NCI-H1694 treated with DMSO at 0.1 percent for 48 hours (cell line): ENCODE measurements around the gene MYOM3.
A peak's percentile ranks its signal among the peaks of the same experiment; 100 is the strongest.
"Not testable (repeated sequence)": the region's sequence is repeated elsewhere in the genome, so short reads cannot be mapped to it uniquely, and the experiment has no call there.

Experiments used
- DNase-seq: peaks from one replicate; lab custom pipeline; 2025; lab: John Stamatoyannopoulos, UW

Gene MYOM3

GRCh38 chr1:24071941-24072340, 40.0 kb downstream of the MYOM3 start:
- DNase-seq = no peak

- DNase-seq = peak; percentile 65
Observed at GRCh38 chr1:24070821-24071393, 41.0 kb downstream of the MYOM3 start.

GRCh38 chr1:24069817-24070216, 42.1 kb downstream of the MYOM3 start:
- DNase-seq = no peak

GRCh38 chr1:24067978-24068377, 44.0 kb downstream of the MYOM3 start:
- no peak for DNase-seq

- DNase-seq = no peak
Observed at GRCh38 chr1:24065304-24065703, 46.6 kb downstream of the MYOM3 start.

GRCh38 chr1:24062221-24062620, 49.7 kb downstream of the MYOM3 start:
- DNase-seq = no peak

- DNase-seq = no peak
Observed at GRCh38 chr1:24060482-24060881, 51.5 kb downstream of the MYOM3 start.

GRCh38 chr1:24058671-24059455, 53.1 kb downstream of the MYOM3 start:
- no peak for DNase-seq

GRCh38 chr1:24057171-24057570, 54.8 kb downstream of the MYOM3 start:
- no peak for DNase-seq

GRCh38 chr1:24055681-24056080, 56.3 kb downstream of the MYOM3 start:
- no peak for DNase-seq

- DNase-seq = no peak
Observed at GRCh38 chr1:24052220-24052619, 59.7 kb downstream of the MYOM3 start.

GRCh38 chr1:24051206-24051945, 60.6 kb downstream of the MYOM3 start:
- no peak for DNase-seq

- DNase-seq = no peak
Observed at GRCh38 chr1:24049733-24050132, 62.2 kb downstream of the MYOM3 start.

- not testable (repeated sequence) for DNase-seq
Observed at GRCh38 chr1:24048894-24049293, 63.0 kb downstream of the MYOM3 start.

GRCh38 chr1:24048205-24048869, 63.6 kb downstream of the MYOM3 start:
- no peak for DNase-seq

- DNase-seq = no peak
Observed at GRCh38 chr1:24047110-24047477, 64.8 kb downstream of the MYOM3 start.

GRCh38 chr1:24045771-24046170, 66.2 kb downstream of the MYOM3 start:
- DNase-seq = no peak

GRCh38 chr1:24044672-24045071, 67.3 kb downstream of the MYOM3 start:
- not testable (repeated sequence) for DNase-seq

GRCh38 chr1:24043345-24044032, 68.4 kb downstream of the MYOM3 start:
- DNase-seq = no peak

- no peak for DNase-seq
Observed at GRCh38 chr1:24042315-24042714, 69.6 kb downstream of the MYOM3 start.

GRCh38 chr1:24036088-24036487, 75.8 kb downstream of the MYOM3 start:
- DNase-seq = no peak

GRCh38 chr1:24032981-24033380, 79.0 kb downstream of the MYOM3 start:
- DNase-seq = no peak
